ENCODE measurements around the gene KLK6.
A peak's percentile ranks its signal among the peaks of the same experiment; 100 is the strongest.

The KLK6 gene

GRCh38 chr19:50925734-50926133 is 43.7 kb downstream of the KLK6 start:
- Histone ChIP-seq H3K4me3 (ENCODE audit: low read depth, low read length) (no peak overlapping the region), H3K36me3 (ENCODE audit: control insufficient read depth in 1 of 2, insufficient read depth in 2 of 2, low read length in 2 of 2) (no peaks in the 10 kb centered on the region), H3K4ac (ENCODE audit: low read depth, low read length) (no peak overlapping the region), H2BK12ac (ENCODE audit: low read length) (no peak overlapping the region), H3K4me2 (ENCODE audit: low read length) (no peak overlapping the region), H2AK5ac (ENCODE audit: low read length) (no peak overlapping the region), H2BK120ac (ENCODE audit: insufficient read depth, low read length, poor library complexity) (no peak overlapping the region), H2AFZ (ENCODE audit: insufficient read depth, low read length, poor library complexity) (no peak overlapping the region), H4K8ac (ENCODE audit: low read depth, low read length) (no peak overlapping the region), H3K23ac (ENCODE audit: low read length) (no peak overlapping the region), H3K9ac (ENCODE audit: low read length) (no peak overlapping the region), H3K9me3 (ENCODE audit: insufficient read depth, low read depth, low read length) (no peaks in the 10 kb centered on the region), H3K27me3 (ENCODE audit: insufficient read depth, low read length) (no peaks in the 10 kb centered on the region), H4K12ac (ENCODE audit: low read depth, low read length) (no peak overlapping the region), H3K79me2 (ENCODE audit: control insufficient read depth, insufficient read depth, low read length, poor library complexity) (no peaks in the 10 kb centered on the region), H3K18ac (ENCODE audit: low read length) (no peak overlapping the region), H3K27ac (ENCODE audit: low read depth, low read length) (no peak overlapping the region), H3K4me1 (ENCODE audit: control insufficient read depth in 1 of 2, insufficient read depth in 2 of 2, low read length in 2 of 2) (no peaks in the 10 kb centered on the region), H3K79me1 (ENCODE audit: low read length) (no peaks in the 10 kb centered on the region), H3K14ac (ENCODE audit: low read length) (no peak overlapping the region), H4K91ac (ENCODE audit: low read depth, low read length) (no peak overlapping the region), H2BK5ac (ENCODE audit: low read depth, low read length, poor library complexity) (no peak overlapping the region)
- DNase-seq, result no peak
- no CpG with 5 or more reads among the region's 2 CpGs for WGBS (ENCODE audit: extremely low coverage, insufficient coverage, insufficient read length)

DNA sequence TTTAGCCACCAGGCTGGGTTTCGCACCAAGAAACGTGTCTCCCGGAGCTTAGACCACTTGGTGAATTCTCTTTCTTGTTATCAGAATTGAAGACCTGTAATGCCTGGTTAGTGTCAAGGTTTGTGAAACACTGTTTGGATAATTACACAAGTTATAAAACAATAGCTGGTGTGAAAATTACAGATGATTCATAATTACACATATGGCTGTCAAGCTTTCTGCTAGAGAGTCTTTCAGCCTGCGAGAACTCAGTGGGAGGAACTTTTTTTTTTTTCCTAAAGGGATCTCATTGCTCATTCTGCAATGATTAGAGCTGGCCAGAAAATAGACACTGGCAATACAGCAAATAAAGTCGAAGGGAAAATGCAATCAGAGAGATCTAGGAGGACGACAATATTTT is 44.8 kb downstream of the KLK6 start:
- H3K4me2 ChIP-seq (ENCODE audit: low read length), result no peak overlapping the region
- no peak overlapping the region for H3K9ac ChIP-seq (ENCODE audit: low read length)
- H3K79me2 ChIP-seq (ENCODE audit: control insufficient read depth, insufficient read depth, low read length, poor library complexity), result no peaks in the 10 kb centered on the region
- no peak overlapping the region for H4K91ac ChIP-seq (ENCODE audit: low read depth, low read length)
- H2BK120ac ChIP-seq (ENCODE audit: insufficient read depth, low read length, poor library complexity), result no peak overlapping the region
- H3K23ac ChIP-seq (ENCODE audit: low read length), result no peak overlapping the region
- H3K4me1 ChIP-seq (ENCODE audit: control insufficient read depth in 1 of 2, insufficient read depth in 2 of 2, low read length in 2 of 2), result no peaks in the 10 kb centered on the region
- no peak overlapping the region for H3K14ac ChIP-seq (ENCODE audit: low read length)
- no peak overlapping the region for H2BK12ac ChIP-seq (ENCODE audit: low read length)
- H2AFZ ChIP-seq (ENCODE audit: insufficient read depth, low read length, poor library complexity), result no peak overlapping the region
- no peak overlapping the region for H2AK5ac ChIP-seq (ENCODE audit: low read length)
- no peaks in the 10 kb centered on the region for H3K9me3 ChIP-seq (ENCODE audit: insufficient read depth, low read depth, low read length)
- no peak overlapping the region for H2BK5ac ChIP-seq (ENCODE audit: low read depth, low read length, poor library complexity)
- H4K8ac ChIP-seq (ENCODE audit: low read depth, low read length), result no peak overlapping the region
- no peaks in the 10 kb centered on the region for H3K36me3 ChIP-seq (ENCODE audit: control insufficient read depth in 1 of 2, insufficient read depth in 2 of 2, low read length in 2 of 2)
- no peak overlapping the region for H4K12ac ChIP-seq (ENCODE audit: low read depth, low read length)
- WGBS (ENCODE audit: extremely low coverage, insufficient coverage, insufficient read length), result no CpG with 5 or more reads among the region's 6 CpGs
- no peak overlapping the region for H3K4ac ChIP-seq (ENCODE audit: low read depth, low read length)
- DNase-seq, result no peak
- H3K27ac ChIP-seq (ENCODE audit: low read depth, low read length), result no peak overlapping the region
- H3K18ac ChIP-seq (ENCODE audit: low read length), result no peak overlapping the region
- H3K27me3 ChIP-seq (ENCODE audit: insufficient read depth, low read length), result no peaks in the 10 kb centered on the region
- H3K4me3 ChIP-seq (ENCODE audit: low read depth, low read length), result no peak overlapping the region
- no peaks in the 10 kb centered on the region for H3K79me1 ChIP-seq (ENCODE audit: low read length)

DNA sequence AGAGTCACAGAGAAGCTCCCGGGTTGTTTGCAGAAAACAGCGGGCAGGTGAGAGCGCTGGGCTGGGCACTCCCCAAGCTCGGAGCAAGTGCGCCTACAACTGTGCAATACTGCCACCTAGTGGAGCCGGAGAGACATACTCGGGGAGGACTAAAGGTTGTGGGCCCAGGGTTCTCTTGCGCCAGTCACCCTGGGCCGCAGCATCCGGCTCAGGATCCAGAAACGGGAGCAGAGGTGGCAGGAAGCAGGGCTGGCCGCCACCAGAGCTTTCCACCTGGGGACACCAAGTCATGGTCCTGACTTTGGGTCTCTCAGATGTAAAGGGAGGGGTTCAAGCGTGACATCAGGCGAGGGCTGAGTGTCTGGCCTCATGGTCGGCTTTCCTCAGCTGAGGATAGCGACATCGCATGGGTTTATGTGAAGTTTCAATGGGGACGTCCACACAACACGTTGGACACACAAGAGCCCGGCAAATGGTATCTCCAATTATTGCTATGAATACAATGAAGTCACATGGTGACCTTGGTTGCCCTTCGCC is 47.0 kb downstream of the KLK6 start:
- Histone ChIP-seq H3K9me3 (ENCODE audit: insufficient read depth, low read depth, low read length) (no peaks in the 10 kb centered on the region), H3K27me3 (ENCODE audit: insufficient read depth, low read length) (no peaks in the 10 kb centered on the region), H3K36me3 (ENCODE audit: control insufficient read depth in 1 of 2, insufficient read depth in 2 of 2, low read length in 2 of 2) (no peaks in the 10 kb centered on the region), H4K12ac (ENCODE audit: low read depth, low read length) (no peak overlapping the region), H3K23ac (ENCODE audit: low read length) (no peak overlapping the region), H2BK5ac (ENCODE audit: low read depth, low read length, poor library complexity) (no peak overlapping the region), H2BK12ac (ENCODE audit: low read length) (no peak overlapping the region), H2AFZ (ENCODE audit: insufficient read depth, low read length, poor library complexity) (no peak overlapping the region), H2AK5ac (ENCODE audit: low read length) (no peak overlapping the region), H3K79me2 (ENCODE audit: control insufficient read depth, insufficient read depth, low read length, poor library complexity) (no peaks in the 10 kb centered on the region), H3K27ac (ENCODE audit: low read depth, low read length) (no peak overlapping the region), H3K9ac (ENCODE audit: low read length) (no peak overlapping the region), H3K4ac (ENCODE audit: low read depth, low read length) (no peak overlapping the region), H4K8ac (ENCODE audit: low read depth, low read length) (no peak overlapping the region), H3K79me1 (ENCODE audit: low read length) (no peaks in the 10 kb centered on the region), H2BK120ac (ENCODE audit: insufficient read depth, low read length, poor library complexity) (no peak overlapping the region), H3K4me2 (ENCODE audit: low read length) (no peak overlapping the region), H3K4me1 (ENCODE audit: control insufficient read depth in 1 of 2, insufficient read depth in 2 of 2, low read length in 2 of 2) (no peaks in the 10 kb centered on the region), H3K14ac (ENCODE audit: low read length) (no peak overlapping the region), H4K91ac (ENCODE audit: low read depth, low read length) (no peak overlapping the region), H3K4me3 (ENCODE audit: low read depth, low read length) (no peak overlapping the region), H3K18ac (ENCODE audit: low read length) (no peak overlapping the region)
- no CpG with 5 or more reads among the region's 21 CpGs for WGBS (ENCODE audit: extremely low coverage, insufficient coverage, insufficient read length)
- DNase-seq, result peak; percentile 77 to 95

GRCh38 chr19:50921426-50922316 is 47.7 kb downstream of the KLK6 start:
- no CpG with 5 or more reads among the region's 12 CpGs for WGBS (ENCODE audit: extremely low coverage, insufficient coverage, insufficient read length)
- no peak for DNase-seq
- no peak overlapping the region for H2BK120ac ChIP-seq (ENCODE audit: insufficient read depth, low read length, poor library complexity)

More at GRCh38 chr19:50921426-50922316, 47.7 kb downstream of the KLK6 start:
- Histone ChIP-seq H3K27ac (ENCODE audit: low read depth, low read length) (no peak overlapping the region), H3K4me3 (ENCODE audit: low read depth, low read length) (no peak overlapping the region), H3K14ac (ENCODE audit: low read length) (no peak overlapping the region), H3K9ac (ENCODE audit: low read length) (no peak overlapping the region), H3K23ac (ENCODE audit: low read length) (no peak overlapping the region), H4K12ac (ENCODE audit: low read depth, low read length) (no peak overlapping the region), H3K4ac (ENCODE audit: low read depth, low read length) (no peak overlapping the region), H4K8ac (ENCODE audit: low read depth, low read length) (no peak overlapping the region), H3K79me2 (ENCODE audit: control insufficient read depth, insufficient read depth, low read length, poor library complexity) (no peaks in the 10 kb centered on the region), H3K4me2 (ENCODE audit: low read length) (no peak overlapping the region), H3K36me3 (ENCODE audit: control insufficient read depth in 1 of 2, insufficient read depth in 2 of 2, low read length in 2 of 2) (no peaks in the 10 kb centered on the region), H2BK5ac (ENCODE audit: low read depth, low read length, poor library complexity) (no peak overlapping the region), H3K4me1 (ENCODE audit: control insufficient read depth in 1 of 2, insufficient read depth in 2 of 2, low read length in 2 of 2) (no peaks in the 10 kb centered on the region), H3K27me3 (ENCODE audit: insufficient read depth, low read length) (no peaks in the 10 kb centered on the region), H2BK12ac (ENCODE audit: low read length) (no peak overlapping the region), H4K91ac (ENCODE audit: low read depth, low read length) (no peak overlapping the region), H2AFZ (ENCODE audit: insufficient read depth, low read length, poor library complexity) (no peak overlapping the region), H2AK5ac (ENCODE audit: low read length) (no peak overlapping the region), H3K9me3 (ENCODE audit: insufficient read depth, low read depth, low read length) (no peaks in the 10 kb centered on the region), H3K79me1 (ENCODE audit: low read length) (no peaks in the 10 kb centered on the region), H3K18ac (ENCODE audit: low read length) (no peak overlapping the region)

Measured in trophoblast cell (in vitro differentiated cells and primary cell).